NCI-H2171 treated with DMSO at 0.1 percent for 48 hours (cell line): ENCODE measurements around the gene SIGLEC7.
"Not testable (repeated sequence)": the region's sequence is repeated elsewhere in the genome, so short reads cannot be mapped to it uniquely, and the experiment has no call there.

ENCODE experiments used
- DNase-seq: peaks from one replicate; lab custom pipeline; 2025; lab: John Stamatoyannopoulos, UW

SIGLEC7 gene

DNA sequence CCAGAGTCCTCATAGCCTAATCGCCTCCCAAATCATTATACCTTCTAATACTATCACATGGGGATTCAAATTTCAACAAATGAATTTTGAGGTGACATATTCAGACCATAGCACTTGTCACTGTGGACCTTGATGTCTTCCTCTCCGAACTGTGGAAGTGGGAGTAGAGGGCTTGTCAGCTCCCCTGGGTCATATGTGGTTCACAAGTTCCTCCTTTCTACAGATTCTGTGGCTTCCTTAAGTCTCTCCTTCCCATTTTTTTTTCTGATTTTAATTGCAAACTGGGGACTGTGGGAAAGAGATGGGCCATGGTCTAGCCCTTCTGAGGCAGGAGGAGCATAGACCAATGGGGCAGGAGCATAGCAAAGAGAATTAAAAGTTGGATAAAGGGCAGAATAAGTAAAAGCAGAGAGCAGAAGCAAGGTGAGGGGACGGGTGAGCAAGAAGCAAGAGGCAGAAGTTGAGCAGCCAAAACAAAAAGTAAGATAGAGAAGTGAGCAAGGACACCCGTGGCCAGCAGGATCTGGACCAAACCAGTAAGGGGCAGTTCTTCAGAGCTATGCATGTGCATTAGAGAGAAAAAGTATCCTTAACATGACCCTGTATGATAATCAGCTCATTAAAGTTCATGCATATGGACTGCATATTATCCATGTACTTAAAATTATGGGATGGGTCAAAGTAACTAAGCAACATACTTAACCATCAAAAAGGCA is 2.6 kb upstream of the SIGLEC7 start:
- no peak for DNase-seq

DNA sequence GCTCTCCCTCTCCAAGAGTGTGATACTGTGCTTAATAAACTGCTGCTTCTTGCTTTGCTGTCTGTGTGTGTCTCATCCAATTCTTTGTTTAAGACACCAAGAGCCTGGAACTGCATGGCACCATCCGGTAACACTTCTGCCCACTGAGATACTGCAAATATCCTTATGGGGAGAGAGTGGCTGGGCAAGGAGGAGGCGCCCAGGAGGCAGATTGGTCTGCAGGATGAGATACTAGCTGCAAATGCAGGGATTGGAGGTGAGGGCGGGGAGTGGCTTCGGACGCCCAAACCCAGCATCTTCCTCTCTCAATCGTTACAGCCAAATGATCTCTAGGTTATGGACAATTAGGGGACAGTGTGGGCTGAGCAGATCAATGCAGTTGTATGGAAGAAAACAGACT is 1.7 kb upstream of the SIGLEC7 start:
- DNase-seq = no peak

DNA sequence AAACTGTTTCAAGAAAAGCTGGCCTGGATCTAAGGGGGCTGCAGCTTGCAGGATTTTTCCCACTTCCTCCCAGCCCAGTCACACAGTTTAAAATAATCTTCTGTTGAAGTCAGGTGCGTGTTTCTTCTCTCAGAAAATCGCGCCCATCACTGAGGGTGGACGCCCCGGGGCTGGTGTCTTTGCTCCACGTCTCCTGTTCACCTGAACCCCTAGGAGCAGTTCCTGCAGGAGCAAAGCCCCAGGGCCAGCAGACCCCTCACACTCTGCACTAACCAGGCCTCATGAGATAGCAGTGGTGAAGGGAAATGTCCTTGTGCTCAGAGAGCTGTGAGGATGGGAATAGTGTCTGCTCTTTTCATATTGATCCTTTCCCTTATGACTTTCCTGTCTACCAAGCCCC is 920 bp upstream of the SIGLEC7 start:
- no peak for DNase-seq

DNA sequence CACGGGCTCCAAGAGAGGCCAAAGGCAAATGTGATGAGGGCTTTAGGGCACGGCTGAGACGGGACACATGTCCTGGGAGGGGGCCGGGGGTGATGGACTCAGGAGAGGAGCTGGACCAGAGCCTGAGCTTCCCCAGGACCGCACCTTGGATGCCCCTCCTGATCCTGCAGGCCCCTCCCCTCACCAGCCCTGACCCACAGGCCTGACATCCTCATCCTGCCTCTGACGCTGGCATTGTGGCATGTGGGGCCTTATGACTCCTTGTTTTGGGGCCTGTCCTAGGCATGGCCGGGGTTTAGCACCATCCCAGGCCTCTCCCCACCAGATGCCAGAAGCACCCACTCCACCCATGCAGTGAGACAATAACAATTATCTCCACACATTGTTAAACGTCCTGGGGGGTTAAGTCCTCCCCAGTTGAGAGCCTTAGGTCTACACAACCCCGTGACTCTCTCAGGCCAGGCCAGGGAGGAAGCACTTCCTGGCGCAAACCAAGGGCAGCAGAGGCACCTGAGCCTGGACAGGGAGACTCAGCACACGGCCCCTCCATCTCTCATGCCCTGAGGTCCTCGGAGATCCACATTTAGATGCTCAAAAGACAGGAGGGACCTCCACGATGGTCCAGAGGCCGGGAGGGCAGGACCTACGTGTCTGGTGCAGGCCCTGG is 841 bp downstream of the SIGLEC7 start:
- not testable (repeated sequence) for DNase-seq

DNA sequence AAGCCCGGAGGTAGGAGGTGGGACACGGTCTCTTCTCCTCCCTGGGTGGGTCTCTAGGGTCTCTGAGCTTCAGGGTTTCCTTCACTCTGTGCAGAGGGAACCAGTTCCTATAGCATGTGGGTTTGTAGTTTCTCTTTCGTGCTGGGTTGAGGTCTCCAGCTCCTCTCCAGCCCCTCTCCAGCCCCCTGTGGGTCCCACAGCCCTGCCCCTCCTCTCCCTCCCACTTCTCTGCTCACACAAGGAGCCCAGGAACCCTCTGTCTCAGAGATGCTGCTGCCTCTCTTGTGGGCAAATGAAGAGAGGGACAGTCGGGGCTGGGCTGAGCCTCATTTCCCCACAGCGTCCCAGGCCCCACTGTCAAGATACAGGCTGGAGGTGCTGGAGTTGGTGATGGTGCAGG is 1.4 kb downstream of the SIGLEC7 start:
- no peak for DNase-seq

DNA sequence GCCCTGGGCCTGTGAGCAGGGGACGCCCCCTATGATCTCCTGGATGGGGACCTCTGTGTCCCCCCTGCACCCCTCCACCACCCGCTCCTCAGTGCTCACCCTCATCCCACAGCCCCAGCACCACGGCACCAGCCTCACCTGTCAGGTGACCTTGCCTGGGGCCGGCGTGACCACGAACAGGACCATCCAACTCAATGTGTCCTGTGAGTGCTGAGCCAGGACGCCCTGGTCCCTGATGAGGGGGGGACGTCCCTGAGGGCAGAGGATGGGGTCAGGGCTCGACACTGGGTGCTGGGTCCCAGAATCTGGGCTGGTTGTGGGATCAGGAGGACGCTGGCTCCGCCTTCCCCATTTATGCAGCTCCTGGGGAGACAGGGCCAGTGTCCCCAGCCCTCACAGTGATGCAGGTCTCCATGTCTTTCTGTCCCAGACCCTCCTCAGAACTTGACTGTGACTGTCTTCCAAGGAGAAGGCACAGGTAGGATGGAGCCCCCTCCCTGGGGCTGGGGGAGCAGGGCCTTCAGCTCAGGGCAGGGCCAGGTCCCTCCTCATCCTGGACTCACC is 2.5 kb downstream of the SIGLEC7 start:
- no peak for DNase-seq

DNA sequence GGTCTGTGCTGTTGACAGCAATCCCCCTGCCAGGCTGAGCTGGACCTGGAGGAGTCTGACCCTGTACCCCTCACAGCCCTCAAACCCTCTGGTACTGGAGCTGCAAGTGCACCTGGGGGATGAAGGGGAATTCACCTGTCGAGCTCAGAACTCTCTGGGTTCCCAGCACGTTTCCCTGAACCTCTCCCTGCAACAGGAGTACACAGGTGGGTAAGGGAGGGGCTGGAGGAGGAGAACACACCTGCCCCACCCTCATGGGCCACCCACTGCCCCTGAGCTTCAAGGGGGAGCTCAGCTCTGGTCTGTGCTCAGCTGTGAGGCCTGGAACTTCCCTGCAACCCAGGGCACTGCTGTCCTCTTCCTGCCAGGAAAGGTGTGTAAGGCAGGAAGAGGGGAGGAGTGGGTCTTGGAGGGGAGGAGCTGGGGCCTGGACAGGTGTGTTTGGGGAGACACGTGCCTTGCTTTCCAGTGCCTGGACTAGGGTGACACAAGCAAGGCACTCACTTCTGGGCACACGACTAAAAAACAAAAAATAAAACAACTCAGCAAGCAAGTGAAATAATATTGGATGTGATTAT is 3.9 kb downstream of the SIGLEC7 start:
- DNase-seq = no peak

DNA sequence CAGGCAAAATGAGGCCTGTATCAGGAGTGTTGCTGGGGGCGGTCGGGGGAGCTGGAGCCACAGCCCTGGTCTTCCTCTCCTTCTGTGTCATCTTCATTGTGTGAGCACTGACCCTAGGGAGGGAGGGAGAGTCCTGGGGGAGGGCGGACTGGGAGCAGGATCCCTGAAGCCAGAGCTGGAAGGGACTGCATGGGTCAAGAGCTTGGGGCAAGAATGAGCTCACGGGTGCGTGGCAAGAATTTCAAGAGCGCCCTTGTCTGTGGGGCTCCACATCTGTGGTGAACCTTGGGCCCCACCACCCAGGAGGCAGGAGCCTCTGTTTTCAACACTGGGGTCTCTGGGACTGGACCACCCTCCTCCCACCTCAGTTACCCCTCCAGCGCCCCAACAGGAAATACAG is 4.7 kb downstream of the SIGLEC7 start:
- DNase-seq = no peak

DNA sequence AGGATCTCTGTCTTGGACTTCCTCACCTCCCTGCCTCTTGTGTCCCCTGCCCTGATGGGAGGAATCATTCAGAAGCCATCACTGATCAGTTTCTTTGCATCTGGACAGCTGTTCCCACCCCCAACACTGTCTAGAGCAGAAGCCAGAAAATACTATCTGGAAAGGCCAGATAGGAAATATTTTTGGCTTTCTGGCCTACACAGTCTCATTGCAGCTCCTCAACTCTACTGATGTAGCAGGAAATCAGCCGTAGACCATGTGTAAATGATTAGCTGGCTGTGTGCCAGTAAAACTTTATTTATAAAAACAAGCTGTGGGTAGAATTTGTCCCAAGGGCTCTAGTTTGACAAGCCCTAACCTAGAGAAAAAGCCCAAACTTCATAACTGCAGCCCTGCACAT is 5.6 kb downstream of the SIGLEC7 start:
- DNase-seq = no peak

DNA sequence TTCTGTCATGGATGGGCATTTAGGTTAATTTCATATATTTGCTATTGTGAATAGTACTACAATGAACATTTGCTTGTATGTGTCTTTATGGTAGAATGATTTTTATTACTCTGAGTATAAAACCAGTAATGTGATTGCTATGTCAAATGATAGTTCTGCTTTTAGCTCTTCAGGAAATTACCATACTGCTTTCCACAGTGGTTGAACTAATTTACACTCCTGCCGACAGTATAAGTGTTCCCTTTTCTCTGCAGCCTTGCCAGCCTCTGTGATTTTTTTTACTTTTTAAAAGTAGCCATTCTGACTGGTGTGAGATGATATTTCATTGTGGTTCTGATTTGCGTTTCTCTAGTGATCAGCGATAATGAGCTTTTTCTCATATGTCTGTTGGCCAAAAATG is 6.5 kb downstream of the SIGLEC7 start:
- no peak for DNase-seq

DNA sequence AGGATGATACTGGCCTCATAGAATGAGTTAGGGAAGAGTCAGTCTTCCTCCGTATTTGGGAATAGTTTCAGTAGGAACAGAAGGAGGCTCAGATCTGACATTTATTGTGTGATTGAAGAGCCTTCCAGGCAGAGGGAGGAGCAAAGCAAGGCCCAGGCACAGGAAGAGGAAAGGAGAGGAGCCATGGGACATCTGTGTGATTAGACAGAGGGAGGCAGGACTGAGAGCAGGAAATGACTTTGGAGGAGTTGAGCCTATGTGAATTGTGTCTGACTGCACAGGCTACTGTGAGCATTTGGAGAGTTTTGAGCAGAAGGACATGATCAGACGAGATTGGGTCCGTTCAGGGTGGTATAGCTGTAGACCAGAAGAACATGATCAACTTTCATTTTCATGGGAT is 8.5 kb downstream of the SIGLEC7 start:
- no peak for DNase-seq

DNA sequence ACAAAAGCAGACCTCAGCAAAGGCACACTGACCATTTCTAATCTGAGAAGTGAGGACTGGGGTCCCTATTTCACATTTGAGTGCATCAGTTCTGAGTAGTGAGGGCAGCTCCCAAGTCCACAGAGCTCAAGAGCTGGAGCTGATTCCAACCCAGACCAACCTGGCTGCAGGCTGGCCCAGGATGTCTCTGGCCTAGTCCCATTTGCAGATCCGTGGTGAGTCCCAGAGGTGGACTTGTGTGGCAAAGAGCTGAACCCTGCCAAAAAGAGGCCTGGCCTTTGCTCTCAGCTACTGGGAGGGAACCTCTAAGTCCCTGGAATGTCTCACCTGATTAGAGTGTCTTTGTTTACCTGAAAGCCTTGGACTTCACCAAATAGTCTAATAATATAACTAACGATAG is 14.6 kb downstream of the SIGLEC7 start:
- no peak for DNase-seq

DNA sequence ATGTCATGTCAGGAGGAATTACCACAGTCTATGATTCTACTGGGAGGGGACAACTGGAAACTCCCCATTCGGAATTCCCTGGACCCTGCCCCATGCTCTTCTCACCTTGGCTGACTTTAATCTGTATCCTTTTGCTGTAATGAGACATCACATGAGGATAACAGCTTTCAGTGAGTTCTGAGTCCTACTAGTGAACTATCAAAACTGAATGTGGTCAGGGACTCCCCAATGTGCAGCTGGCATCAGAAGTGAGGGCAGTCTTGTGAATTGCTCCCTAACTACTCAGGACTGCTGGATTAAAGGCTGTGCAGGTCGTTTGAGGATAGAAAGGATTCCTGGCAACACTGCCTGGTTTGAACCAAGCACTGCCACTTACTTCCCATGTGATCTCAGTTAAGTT is 15.2 kb downstream of the SIGLEC7 start:
- DNase-seq = no peak

DNA sequence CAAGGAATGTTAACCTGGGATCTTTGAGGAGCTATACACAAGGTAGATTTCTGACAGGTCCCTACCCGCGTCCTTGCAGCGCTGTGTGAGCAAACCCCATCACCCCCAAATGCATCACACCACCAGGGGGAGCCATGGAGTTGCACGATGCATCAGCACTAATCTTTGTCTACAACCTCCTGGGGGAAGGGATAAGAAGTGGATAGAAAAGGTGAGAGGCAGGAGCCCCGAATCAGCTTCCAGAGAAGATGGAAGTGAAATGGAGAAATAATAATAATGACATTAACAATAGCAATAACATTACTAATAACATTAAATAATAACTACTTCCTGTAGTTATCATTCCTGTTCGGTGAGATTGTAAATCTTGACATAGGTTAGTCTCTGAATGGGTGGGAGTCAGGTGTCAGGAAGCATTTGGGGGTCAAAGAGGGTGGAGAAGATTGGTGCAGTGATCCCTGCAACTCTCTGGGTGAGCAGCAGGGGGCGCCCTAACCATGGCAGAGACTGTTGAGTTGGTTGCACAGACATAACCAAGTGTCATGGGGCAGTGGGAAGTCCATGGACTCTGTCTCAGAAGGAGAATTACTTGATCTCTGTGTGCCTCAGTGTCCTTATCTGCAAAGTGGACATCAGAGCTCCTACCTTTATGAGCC is 16.5 kb downstream of the SIGLEC7 start:
- DNase-seq = no peak

DNA sequence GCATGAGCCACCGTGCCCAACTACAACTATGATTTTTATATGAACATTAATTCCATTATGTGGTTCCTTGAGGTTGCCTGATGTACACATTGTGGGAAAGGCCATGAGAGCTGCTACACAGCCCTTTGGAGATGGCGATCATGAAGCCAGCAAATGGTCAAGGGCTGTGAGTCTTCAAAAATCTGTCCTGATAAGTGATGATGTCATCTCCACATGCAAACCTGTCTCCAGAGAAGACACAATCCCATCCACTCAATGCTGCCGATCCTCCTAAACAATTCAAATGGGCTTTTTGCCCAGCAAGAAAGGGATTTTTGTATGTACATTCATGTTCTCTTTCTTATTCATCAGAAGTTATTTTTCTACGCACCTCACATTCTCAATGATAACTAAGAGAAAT is 17.6 kb downstream of the SIGLEC7 start:
- DNase-seq = no peak

DNA sequence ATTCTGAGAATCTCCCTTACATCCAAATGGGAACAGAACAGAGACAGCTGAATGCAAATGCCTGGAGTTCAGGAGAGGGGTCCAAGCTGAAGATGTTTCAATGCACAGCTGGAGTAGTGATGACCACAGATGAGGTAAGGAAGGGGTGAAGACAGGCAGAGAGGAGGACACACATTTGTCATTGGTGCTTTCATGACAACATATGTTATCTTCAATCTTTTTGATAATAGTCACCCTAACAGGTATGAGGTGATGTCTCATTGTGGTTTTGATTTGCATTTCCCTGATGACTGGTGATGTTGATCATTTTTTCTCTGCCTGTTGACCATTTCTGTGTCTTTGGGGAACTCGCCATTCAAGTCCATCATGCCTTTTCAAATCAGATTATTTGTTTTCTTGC is 19.2 kb downstream of the SIGLEC7 start:
- DNase-seq = no peak

DNA sequence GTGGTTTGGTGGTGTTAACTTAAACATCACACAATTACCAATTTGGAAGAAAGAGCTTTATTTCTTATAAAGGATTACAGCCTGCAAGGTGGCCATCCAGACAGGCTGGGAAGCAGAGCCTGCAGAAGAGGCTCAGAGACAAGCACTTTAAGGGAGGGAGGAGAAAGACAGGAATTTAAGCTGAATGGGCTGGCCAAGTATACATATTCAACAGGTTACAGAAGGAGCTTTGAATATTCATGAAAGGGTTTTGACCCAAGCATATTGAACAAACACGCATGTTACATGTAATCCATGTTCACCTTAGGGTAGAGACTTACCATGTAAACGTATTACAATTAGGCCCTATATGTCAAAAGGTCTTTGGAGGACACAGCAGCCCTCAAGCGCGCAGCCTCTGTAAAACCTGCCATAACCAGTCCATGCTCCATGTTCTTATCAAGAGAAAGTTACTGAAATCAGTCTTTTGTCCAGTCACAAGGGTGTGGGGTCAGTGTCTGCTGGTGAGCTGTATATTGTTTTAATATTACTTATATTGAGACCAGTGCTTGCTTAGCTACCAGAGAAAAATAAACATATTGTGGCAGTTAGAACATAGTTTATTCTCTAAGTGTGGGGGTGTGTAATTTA is 19.9 kb downstream of the SIGLEC7 start:
- no peak for DNase-seq

DNA sequence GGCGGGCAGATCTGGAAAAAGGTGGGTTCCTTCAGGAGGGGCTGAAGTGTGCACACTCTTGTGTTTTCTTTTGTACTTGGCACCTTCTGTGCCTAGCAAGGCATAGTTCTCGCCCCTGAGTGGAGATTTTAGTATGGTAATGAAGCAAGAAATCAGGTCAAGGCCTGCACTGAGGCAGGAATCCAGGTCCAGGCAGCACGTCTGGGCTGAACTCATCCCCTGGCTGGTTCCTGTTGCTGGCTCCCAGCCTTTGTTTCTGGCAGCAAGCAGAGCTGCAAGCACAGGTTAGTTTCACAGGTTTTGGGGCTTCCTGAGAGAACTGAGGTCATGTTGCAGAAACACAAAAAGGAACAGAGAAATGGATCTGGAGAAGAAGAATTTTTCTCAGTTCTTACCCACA is 21.2 kb downstream of the SIGLEC7 start:
- no peak for DNase-seq

DNA sequence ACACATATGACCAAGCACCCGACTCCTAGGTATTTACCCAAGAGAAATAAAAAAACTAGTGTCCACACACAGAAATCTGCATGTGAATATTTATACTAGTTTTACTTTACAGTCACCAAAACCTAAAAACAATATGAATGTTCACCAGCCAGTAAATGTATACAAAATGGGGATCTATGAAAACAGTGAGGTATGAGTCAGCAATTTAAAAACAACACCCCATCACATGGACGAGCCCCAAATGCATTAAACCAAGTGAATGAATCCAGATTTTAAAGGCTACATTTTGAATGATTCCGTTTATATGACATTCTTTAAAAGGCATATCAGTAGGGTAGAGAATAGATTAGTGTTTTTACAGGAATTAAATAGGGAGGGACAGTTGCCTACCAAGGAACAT is 22.1 kb downstream of the SIGLEC7 start:
- no peak for DNase-seq

DNA sequence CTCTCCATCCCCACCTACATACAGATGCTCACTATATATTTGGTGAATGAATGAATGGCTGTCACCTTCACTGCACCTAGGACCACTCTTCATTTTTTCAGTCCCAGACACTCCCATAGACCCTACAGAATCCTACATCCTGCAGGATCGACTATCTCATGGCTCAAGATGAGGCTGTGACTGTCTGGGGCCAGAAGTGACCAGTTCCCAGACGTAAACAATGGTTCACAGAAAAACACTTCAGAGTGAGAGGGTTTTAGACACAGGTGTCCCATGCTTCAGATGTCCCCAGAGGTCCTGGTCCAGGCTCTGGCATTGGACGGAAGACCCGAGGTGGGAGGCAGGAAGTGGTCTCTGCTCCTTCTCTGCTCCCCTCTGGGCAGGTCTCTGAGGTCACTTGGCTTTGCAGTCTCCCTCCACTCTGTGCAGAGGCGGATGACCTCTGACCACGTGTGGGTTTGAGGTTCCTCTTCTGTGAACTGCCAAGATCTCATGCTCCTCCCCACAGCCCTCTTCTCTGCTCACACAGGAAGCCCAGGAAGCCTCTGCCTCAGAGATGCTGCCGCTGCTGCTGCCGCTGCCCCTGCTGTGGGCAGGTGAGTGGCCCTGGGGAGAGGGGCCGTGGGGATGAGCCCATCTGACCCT is 24.9 kb downstream of the SIGLEC7 start:
- DNase-seq = no peak

DNA sequence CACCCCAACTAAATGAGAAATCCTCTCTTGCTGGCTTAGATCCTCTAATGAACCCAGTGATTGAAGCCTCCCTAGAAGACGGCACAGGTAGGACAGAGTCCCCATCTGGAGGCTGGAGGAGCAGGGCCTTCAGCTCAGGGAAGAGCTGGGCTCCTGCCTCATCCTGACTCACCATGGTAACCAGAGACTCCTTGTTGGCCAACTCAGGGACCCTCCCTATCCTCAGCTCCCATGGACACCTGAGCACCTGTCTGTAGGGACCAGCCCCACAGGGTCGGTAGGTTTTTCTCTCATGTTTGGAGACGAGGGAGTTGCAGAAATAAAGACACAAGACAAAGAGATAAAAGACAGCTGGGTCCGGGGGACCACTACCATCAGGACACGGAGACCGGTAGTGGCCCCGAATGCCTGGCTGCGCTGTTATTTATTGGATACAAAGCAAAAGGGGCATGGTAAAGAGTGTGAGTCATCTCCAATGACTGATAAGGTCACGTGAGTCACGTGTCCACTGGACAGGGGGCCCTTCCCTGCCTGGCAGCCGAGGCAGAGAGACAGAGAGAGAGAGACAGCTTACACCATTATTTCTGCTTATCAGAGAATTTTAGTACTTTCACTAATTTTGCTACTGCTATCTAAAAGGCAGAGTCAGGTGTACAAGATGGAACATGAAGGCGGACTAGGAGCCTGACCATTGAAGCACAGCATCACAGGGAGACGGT is 26.6 kb downstream of the SIGLEC7 start:
- DNase-seq = no peak
